PFSK-1 (cell line): ENCODE data around the gene MACF1.

ENCODE experiments used
- FOXP2 ChIP-seq: optimal IDR thresholded peaks from 2 replicates; pipeline ENCODE3; 2011; ENCODE audit warnings: borderline replicate concordance, control low read depth, inconsistent platforms; ENCODE audit not compliant: insufficient read depth; ENCODE audit errors: extremely low read length, extremely low read depth
- POLR2AphosphoS5 ChIP-seq: IDR thresholded peaks from 2 replicates; pipeline ENCODE4 v1.6.1; 2012; ENCODE audit warnings: low read depth, mild to moderate bottlenecking, control low read depth, low read length, moderate library complexity
- SIN3A ChIP-seq: IDR thresholded peaks from 2 replicates; pipeline ENCODE4 v1.6.1; 2012; ENCODE audit warnings: mild to moderate bottlenecking, low read length, moderate library complexity, borderline replicate concordance; ENCODE audit not compliant: insufficient read depth
- TAF1 ChIP-seq: IDR thresholded peaks from 2 replicates; pipeline ENCODE4 v1.6.1; 2012; ENCODE audit warnings: low read length, control low read depth, borderline replicate concordance; ENCODE audit not compliant: insufficient read depth
- TF ChIP-seq, protein P1 (sequence below), 2 experiments: IDR thresholded peaks; 2 replicates each; pipeline versions ENCODE4 v1.6.1 to v1.8.0; 2011 to 2012; ENCODE audit warnings: low read depth in 2 of 2, low read length in 2 of 2, control low read depth in 1 of 2, inconsistent platforms in 1 of 2, mild to moderate bottlenecking in 1 of 2, moderate library complexity in 1 of 2; ENCODE audit not compliant: insufficient read depth in 1 of 2

- TF ChIP-seq, protein P1, sequence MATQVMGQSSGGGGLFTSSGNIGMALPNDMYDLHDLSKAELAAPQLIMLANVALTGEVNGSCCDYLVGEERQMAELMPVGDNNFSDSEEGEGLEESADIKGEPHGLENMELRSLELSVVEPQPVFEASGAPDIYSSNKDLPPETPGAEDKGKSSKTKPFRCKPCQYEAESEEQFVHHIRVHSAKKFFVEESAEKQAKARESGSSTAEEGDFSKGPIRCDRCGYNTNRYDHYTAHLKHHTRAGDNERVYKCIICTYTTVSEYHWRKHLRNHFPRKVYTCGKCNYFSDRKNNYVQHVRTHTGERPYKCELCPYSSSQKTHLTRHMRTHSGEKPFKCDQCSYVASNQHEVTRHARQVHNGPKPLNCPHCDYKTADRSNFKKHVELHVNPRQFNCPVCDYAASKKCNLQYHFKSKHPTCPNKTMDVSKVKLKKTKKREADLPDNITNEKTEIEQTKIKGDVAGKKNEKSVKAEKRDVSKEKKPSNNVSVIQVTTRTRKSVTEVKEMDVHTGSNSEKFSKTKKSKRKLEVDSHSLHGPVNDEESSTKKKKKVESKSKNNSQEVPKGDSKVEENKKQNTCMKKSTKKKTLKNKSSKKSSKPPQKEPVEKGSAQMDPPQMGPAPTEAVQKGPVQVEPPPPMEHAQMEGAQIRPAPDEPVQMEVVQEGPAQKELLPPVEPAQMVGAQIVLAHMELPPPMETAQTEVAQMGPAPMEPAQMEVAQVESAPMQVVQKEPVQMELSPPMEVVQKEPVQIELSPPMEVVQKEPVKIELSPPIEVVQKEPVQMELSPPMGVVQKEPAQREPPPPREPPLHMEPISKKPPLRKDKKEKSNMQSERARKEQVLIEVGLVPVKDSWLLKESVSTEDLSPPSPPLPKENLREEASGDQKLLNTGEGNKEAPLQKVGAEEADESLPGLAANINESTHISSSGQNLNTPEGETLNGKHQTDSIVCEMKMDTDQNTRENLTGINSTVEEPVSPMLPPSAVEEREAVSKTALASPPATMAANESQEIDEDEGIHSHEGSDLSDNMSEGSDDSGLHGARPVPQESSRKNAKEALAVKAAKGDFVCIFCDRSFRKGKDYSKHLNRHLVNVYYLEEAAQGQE (IDR thresholded peaks at IDR 0.05; ENCODE audit: insufficient read depth in 1 of 2, low read depth in 2 of 2, low read length in 2 of 2) = no peak
- TF ChIP-seq TAF1 = no peak
- TF ChIP-seq SIN3A = no peak
- TF ChIP-seq POLR2AphosphoS5 = no peak
- TF ChIP-seq FOXP2 = no peak
Measured at GRCh38 chr1:39328095-39328494, 123.6 kb downstream of the MACF1 start.
